ENCODE results near the gene GALNT9. TPM values are rescaled to one million over a fixed set of nuclear protein-coding genes. Genes with fewer than 3 reads are reported as not detected.

The GALNT9 gene
- total RNA-seq, 1 experiment from 2014 or later = not detected

DNA sequence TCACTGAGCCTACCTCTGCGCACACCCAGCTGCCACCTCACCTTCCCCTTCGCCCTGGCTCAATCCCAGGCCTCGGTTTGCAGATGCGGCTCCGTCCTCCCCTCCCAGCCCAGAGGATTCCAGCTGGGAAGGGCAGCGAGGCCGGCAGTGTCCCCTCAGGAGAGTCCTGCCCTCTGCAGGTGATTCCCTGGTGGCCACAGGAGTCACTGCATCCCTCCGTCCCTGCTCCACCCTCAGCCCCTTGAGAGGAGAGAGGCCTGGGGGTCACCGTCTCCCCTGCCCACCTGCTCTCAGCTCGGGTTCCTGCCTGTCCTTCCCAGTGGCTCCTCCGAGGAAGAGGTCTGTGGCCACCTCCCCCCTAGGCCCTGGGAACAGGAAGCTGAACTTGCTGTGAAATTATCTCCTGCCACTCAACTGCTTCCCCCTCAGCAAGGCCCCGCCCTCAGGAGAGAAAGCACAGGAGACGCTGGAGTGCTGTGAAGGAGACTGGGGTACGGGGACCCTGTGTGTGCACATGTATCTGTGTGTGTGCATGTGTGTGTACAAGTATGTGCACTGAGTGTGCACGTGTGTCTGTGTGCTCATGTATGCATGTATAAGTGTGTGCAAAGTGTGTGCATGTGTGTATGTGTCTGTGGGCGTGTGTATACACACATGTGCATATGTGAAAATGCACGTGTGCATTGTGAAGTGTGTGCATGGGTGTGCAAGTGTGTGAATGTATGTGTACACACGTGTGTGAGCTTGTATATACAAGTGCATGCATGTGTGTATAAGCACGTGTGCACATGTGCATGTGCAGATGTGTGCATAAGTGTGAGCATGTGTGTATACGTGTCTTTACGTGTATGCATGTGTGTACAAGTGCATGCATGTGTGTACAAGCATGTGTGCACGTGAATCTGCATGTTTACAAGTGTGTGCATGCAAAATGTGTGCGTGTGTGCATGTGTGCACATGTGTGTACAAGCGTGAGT lies 13.2 kb upstream of the GALNT9 start:
- H3K27ac ChIP-seq (ENCODE audit: low read length) = no peak overlapping the region
- no peak overlapping the region for H3K4me2 ChIP-seq (ENCODE audit: low read depth, low read length, poor library complexity, severe bottlenecking)
- no peaks in the 10 kb centered on the region for H3K79me2 ChIP-seq (ENCODE audit: low read length)
- no peaks in the 10 kb centered on the region for H3K36me3 ChIP-seq (ENCODE audit: insufficient read depth, low read length)
- H4K20me1 ChIP-seq (ENCODE audit: insufficient read depth, low read depth, low read length) = no peaks in the 10 kb centered on the region
- no peaks in the 10 kb centered on the region for H3K9me2 ChIP-seq (replicated peaks; ENCODE audit: insufficient read depth, low read length)
- H3K27me3 ChIP-seq (ENCODE audit: low read length) = no peaks in the 10 kb centered on the region
- no peak overlapping the region for H3K9ac ChIP-seq (ENCODE audit: low read length)
- no peak overlapping the region for H3K4me3 ChIP-seq (ENCODE audit: low read length)
- DNase-seq = no peak
- H3K9me3 ChIP-seq (ENCODE audit: low read length) = no peaks in the 10 kb centered on the region
- no peaks in the 10 kb centered on the region for H3K4me1 ChIP-seq (ENCODE audit: low read length)
- no peak overlapping the region for H2AFZ ChIP-seq (ENCODE audit: low read length)

DNA sequence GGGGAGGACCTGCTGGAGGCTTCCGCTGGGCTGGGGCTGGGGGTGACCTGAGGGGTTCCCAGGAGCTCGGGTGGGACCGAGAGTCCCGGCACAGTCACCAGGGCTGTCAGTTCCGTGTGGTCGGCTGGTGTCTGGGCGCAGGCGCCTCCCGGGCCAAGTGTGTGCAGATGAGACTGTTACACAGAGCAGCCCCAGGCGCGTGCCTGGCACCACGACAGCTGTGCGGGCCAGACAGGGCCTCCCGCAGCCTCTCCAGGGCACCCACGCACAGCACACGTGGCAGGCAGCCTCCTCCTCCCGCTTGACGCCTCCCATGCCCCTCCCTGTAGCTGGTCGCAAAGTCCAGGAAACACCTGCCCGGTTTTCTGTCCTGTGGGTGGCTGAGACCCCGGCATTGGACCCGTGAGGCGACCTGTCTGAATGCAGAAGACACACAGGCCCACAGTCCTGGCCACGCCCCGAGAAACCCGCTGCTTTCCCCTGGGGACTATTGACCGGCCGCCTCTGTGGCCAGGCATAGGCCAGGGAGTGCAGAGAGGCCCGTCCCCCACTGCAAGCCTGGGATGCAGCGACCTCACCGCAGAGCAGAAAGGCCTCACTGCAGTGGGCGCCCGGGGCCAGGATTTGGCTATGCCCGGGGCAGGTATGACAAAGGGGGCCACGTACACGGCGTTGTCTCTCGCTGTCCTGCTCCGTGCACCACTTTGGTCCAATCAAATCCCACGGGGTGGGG lies 12.1 kb upstream of the GALNT9 start:
- DNase-seq = no peak
- Histone ChIP-seq H3K36me3 (ENCODE audit: insufficient read depth, low read length) (no peaks in the 10 kb centered on the region), H3K79me2 (ENCODE audit: low read length) (no peaks in the 10 kb centered on the region), H3K4me3 (ENCODE audit: low read length) (no peak overlapping the region), H4K20me1 (ENCODE audit: insufficient read depth, low read depth, low read length) (no peaks in the 10 kb centered on the region), H3K9ac (ENCODE audit: low read length) (no peak overlapping the region), H2AFZ (ENCODE audit: low read length) (no peak overlapping the region), H3K9me2 (replicated peaks; ENCODE audit: insufficient read depth, low read length) (no peaks in the 10 kb centered on the region), H3K27me3 (ENCODE audit: low read length) (no peaks in the 10 kb centered on the region), H3K4me2 (ENCODE audit: low read depth, low read length, poor library complexity, severe bottlenecking) (no peak overlapping the region), H3K9me3 (ENCODE audit: low read length) (no peaks in the 10 kb centered on the region), H3K27ac (ENCODE audit: low read length) (no peak overlapping the region), H3K4me1 (ENCODE audit: low read length) (no peaks in the 10 kb centered on the region)

DNA sequence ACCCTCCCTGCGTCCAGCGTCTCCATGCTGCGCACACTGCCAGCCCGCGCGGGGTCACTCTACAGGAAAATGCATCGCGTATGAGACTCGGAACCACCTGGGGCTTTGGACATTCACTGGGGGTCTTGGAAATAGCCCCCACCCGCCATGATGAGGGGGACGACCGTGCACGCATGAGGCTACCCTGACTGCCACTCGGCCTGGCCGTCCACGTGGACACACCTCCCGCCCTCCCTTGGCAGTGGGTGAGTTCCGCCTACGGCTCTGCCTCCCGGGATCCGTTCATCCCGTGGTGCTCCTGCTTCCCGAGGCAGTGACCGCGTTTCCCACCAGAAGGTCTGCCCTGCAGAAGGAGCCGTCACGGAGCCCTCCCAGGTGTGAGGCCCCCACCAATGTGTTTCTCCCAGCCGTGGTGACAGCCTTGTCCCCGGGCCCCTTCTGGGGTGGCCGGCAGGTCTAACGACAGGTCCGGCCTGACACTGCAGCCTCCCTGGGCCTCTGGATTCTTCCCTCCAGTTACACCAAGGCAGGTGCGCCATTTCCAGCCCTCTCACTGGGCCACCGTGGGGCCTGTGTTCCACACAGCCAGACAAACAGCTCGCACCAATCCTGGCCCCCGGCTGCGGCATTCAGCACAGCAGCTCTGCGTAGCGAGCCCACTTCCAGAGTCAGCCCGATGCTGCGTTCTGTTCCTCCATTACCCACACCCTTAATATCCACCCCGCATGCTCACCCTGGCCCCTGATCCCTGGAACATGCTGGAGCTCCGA lies 11.1 kb upstream of the GALNT9 start:
- no peak overlapping the region for H2AFZ ChIP-seq (ENCODE audit: low read length)
- no peaks in the 10 kb centered on the region for H4K20me1 ChIP-seq (ENCODE audit: insufficient read depth, low read depth, low read length)
- H3K4me3 ChIP-seq (ENCODE audit: low read length) = no peak overlapping the region
- H3K27ac ChIP-seq (ENCODE audit: low read length) = no peak overlapping the region
- no peaks in the 10 kb centered on the region for H3K4me1 ChIP-seq (ENCODE audit: low read length)
- no peak overlapping the region for H3K4me2 ChIP-seq (ENCODE audit: low read depth, low read length, poor library complexity, severe bottlenecking)
- H3K9ac ChIP-seq (ENCODE audit: low read length) = no peak overlapping the region
- H3K36me3 ChIP-seq (ENCODE audit: insufficient read depth, low read length) = no peaks in the 10 kb centered on the region
- no peaks in the 10 kb centered on the region for H3K79me2 ChIP-seq (ENCODE audit: low read length)
- no peaks in the 10 kb centered on the region for H3K9me3 ChIP-seq (ENCODE audit: low read length)
- no peaks in the 10 kb centered on the region for H3K27me3 ChIP-seq (ENCODE audit: low read length)
- H3K9me2 ChIP-seq (replicated peaks; ENCODE audit: insufficient read depth, low read length) = no peaks in the 10 kb centered on the region
- no peak for DNase-seq

DNA sequence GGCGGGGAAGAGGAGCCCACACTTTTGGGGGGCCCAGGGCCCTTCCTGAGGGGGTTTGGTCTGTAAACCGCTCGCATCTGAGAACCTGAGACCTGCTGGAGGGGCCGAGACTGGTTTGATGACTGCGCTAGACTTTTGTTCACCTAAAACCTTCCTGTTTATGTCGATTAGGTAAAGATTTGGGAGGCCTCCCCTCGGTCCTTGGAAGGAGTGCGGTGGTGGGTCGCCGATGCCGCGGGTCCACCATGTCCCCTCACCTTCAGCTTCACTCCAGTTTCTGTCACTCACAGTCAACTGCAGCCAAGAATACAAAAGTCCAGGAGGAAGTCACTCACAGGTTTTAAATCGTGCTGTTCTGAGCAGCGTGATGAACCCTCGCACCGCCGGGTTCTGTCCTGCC lies 10.5 kb upstream of the GALNT9 start:
- Histone ChIP-seq H3K9me3 (ENCODE audit: low read length) (no peaks in the 10 kb centered on the region), H3K79me2 (ENCODE audit: low read length) (no peaks in the 10 kb centered on the region), H4K20me1 (ENCODE audit: insufficient read depth, low read depth, low read length) (no peaks in the 10 kb centered on the region), H3K27me3 (ENCODE audit: low read length) (no peaks in the 10 kb centered on the region), H3K9ac (ENCODE audit: low read length) (no peak overlapping the region), H2AFZ (ENCODE audit: low read length) (no peak overlapping the region), H3K4me3 (ENCODE audit: low read length) (no peak overlapping the region), H3K9me2 (replicated peaks; ENCODE audit: insufficient read depth, low read length) (no peaks in the 10 kb centered on the region), H3K27ac (ENCODE audit: low read length) (no peak overlapping the region), H3K4me2 (ENCODE audit: low read depth, low read length, poor library complexity, severe bottlenecking) (no peak overlapping the region), H3K36me3 (ENCODE audit: insufficient read depth, low read length) (no peaks in the 10 kb centered on the region), H3K4me1 (ENCODE audit: low read length) (no peaks in the 10 kb centered on the region)
- DNase-seq = no peak

DNA sequence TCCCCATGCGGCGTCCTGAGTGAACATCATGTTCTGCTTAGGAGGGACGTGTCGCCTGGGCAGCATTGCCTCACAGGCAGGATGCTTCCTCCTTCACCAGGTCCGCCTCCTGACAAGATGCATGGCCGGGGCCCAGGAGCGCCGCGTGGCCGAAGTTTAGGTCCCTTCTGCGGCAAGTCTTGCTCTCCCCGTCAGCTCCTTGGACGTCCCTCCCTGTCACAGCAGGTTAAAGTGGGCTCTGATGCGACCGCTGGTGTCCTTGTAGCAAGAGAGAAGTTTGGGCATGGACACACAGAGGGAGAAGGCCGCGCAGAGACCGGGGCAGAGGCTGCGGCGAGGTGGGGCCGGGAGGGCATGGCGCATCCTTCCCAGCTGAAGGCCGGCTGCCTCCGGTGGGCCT lies 9.4 kb upstream of the GALNT9 start:
- DNase-seq = no peak

DNA sequence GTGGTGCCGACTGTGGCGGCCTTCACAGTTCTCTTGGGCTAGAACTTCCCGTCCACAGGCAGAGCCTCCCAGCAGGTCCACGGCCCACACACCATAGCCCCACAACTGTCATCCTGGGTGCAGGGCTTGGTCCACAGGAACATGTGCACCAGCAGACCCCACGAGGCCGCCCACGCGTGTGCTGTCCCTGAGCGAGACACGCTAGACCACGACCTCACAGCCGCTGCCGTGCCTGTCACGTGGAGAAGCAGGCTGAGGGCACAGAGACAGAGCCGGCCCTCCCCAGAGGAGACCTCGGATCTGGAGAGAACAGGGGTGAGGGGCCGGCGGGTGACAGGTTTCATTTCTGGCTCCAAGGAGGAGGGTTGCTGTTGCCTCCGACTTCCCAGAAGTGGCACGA lies 8.9 kb upstream of the GALNT9 start:
- Histone ChIP-seq H4K20me1 (ENCODE audit: insufficient read depth, low read depth, low read length) (no peaks in the 10 kb centered on the region), H3K9ac (ENCODE audit: low read length) (no peak overlapping the region), H3K9me3 (ENCODE audit: low read length) (no peaks in the 10 kb centered on the region), H3K9me2 (replicated peaks; ENCODE audit: insufficient read depth, low read length) (no peaks in the 10 kb centered on the region), H3K4me1 (ENCODE audit: low read length) (no peaks in the 10 kb centered on the region), H3K4me2 (ENCODE audit: low read depth, low read length, poor library complexity, severe bottlenecking) (no peak overlapping the region), H3K27me3 (ENCODE audit: low read length) (no peaks in the 10 kb centered on the region), H3K27ac (ENCODE audit: low read length) (no peak overlapping the region), H3K4me3 (ENCODE audit: low read length) (no peak overlapping the region), H3K36me3 (ENCODE audit: insufficient read depth, low read length) (no peaks in the 10 kb centered on the region), H3K79me2 (ENCODE audit: low read length) (no peaks in the 10 kb centered on the region), H2AFZ (ENCODE audit: low read length) (no peak overlapping the region)
- DNase-seq = no peak

More for the DNA sequence above, 9.4 kb upstream of the GALNT9 start:
- Histone ChIP-seq H3K27me3 (ENCODE audit: low read length) (no peaks in the 10 kb centered on the region), H3K79me2 (ENCODE audit: low read length) (no peaks in the 10 kb centered on the region), H4K20me1 (ENCODE audit: insufficient read depth, low read depth, low read length) (no peaks in the 10 kb centered on the region), H3K4me2 (ENCODE audit: low read depth, low read length, poor library complexity, severe bottlenecking) (no peak overlapping the region), H3K4me1 (ENCODE audit: low read length) (no peaks in the 10 kb centered on the region), H3K9ac (ENCODE audit: low read length) (no peak overlapping the region), H3K4me3 (ENCODE audit: low read length) (no peak overlapping the region), H2AFZ (ENCODE audit: low read length) (no peak overlapping the region), H3K9me2 (replicated peaks; ENCODE audit: insufficient read depth, low read length) (no peaks in the 10 kb centered on the region), H3K36me3 (ENCODE audit: insufficient read depth, low read length) (no peaks in the 10 kb centered on the region), H3K9me3 (ENCODE audit: low read length) (no peaks in the 10 kb centered on the region), H3K27ac (ENCODE audit: low read length) (no peak overlapping the region)

DNA sequence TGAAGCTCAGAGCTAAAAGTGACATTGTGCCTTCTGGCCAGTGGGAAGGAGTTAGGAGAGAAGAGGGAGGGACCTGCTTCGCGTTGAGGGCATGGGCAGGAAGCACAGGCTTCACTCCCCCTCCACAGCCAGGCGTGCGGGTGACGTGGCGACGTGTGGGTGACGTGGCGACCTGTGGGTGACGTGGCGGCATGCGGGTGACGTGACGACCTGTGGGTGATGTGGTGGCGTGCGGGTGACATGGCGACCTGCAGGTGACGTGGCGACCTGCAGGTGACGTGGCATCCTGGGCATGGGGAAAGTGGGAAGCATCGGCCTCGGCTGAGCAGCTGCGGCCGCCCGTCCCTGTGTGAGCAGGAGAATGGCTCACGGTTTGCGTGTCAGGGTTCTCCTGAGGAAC lies 8.2 kb upstream of the GALNT9 start:
- H4K20me1 ChIP-seq (ENCODE audit: insufficient read depth, low read depth, low read length) = no peaks in the 10 kb centered on the region
- H3K9me2 ChIP-seq (replicated peaks; ENCODE audit: insufficient read depth, low read length) = no peaks in the 10 kb centered on the region
- H3K9me3 ChIP-seq (ENCODE audit: low read length) = no peaks in the 10 kb centered on the region
- H3K36me3 ChIP-seq (ENCODE audit: insufficient read depth, low read length) = no peaks in the 10 kb centered on the region
- H3K27me3 ChIP-seq (ENCODE audit: low read length) = no peaks in the 10 kb centered on the region
- no peaks in the 10 kb centered on the region for H3K4me1 ChIP-seq (ENCODE audit: low read length)
- H2AFZ ChIP-seq (ENCODE audit: low read length) = no peak overlapping the region
- no peaks in the 10 kb centered on the region for H3K79me2 ChIP-seq (ENCODE audit: low read length)
- no peak overlapping the region for H3K4me2 ChIP-seq (ENCODE audit: low read depth, low read length, poor library complexity, severe bottlenecking)
- no peak overlapping the region for H3K27ac ChIP-seq (ENCODE audit: low read length)
- H3K4me3 ChIP-seq (ENCODE audit: low read length) = no peak overlapping the region
- no peak overlapping the region for H3K9ac ChIP-seq (ENCODE audit: low read length)
- DNase-seq = no peak
